ENCODE data around the gene C1orf198.

DNA sequence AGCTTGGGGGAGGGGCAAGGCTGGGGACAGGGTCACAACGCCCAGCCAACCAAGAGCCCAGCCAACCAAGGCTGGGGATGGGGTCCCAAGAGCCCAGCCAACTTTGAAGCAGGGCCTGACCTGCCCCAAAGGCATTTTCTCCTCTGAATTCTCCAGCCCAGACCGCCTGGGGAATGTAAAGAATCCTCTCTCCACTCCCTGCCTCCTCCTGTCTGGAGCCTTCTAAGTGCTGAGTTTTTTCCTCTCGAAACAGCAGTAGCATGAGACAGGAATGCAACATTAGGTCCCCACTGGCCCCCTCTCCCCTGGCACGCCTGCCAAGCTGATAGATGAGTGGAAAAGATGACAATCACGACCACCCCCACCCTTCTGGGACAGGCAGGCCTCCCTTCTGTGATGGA lies 17.0 kb downstream of the C1orf198 start:
- TF ChIP-seq POLR2AphosphoS5 (IDR thresholded peaks at IDR 0.05; ENCODE audit: low read depth) (no peak), GABPA (IDR thresholded peaks at IDR 0.05; ENCODE audit: low read depth) (no peak), SPI1 (IDR thresholded peaks at IDR 0.05; ENCODE audit: borderline replicate concordance, low read depth) (no peak)
- TF ChIP-seq, protein P1, sequence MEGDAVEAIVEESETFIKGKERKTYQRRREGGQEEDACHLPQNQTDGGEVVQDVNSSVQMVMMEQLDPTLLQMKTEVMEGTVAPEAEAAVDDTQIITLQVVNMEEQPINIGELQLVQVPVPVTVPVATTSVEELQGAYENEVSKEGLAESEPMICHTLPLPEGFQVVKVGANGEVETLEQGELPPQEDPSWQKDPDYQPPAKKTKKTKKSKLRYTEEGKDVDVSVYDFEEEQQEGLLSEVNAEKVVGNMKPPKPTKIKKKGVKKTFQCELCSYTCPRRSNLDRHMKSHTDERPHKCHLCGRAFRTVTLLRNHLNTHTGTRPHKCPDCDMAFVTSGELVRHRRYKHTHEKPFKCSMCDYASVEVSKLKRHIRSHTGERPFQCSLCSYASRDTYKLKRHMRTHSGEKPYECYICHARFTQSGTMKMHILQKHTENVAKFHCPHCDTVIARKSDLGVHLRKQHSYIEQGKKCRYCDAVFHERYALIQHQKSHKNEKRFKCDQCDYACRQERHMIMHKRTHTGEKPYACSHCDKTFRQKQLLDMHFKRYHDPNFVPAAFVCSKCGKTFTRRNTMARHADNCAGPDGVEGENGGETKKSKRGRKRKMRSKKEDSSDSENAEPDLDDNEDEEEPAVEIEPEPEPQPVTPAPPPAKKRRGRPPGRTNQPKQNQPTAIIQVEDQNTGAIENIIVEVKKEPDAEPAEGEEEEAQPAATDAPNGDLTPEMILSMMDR (IDR thresholded peaks at IDR 0.05; ENCODE audit: insufficient read depth, low read length): no peak
- TF ChIP-seq, protein P2, sequence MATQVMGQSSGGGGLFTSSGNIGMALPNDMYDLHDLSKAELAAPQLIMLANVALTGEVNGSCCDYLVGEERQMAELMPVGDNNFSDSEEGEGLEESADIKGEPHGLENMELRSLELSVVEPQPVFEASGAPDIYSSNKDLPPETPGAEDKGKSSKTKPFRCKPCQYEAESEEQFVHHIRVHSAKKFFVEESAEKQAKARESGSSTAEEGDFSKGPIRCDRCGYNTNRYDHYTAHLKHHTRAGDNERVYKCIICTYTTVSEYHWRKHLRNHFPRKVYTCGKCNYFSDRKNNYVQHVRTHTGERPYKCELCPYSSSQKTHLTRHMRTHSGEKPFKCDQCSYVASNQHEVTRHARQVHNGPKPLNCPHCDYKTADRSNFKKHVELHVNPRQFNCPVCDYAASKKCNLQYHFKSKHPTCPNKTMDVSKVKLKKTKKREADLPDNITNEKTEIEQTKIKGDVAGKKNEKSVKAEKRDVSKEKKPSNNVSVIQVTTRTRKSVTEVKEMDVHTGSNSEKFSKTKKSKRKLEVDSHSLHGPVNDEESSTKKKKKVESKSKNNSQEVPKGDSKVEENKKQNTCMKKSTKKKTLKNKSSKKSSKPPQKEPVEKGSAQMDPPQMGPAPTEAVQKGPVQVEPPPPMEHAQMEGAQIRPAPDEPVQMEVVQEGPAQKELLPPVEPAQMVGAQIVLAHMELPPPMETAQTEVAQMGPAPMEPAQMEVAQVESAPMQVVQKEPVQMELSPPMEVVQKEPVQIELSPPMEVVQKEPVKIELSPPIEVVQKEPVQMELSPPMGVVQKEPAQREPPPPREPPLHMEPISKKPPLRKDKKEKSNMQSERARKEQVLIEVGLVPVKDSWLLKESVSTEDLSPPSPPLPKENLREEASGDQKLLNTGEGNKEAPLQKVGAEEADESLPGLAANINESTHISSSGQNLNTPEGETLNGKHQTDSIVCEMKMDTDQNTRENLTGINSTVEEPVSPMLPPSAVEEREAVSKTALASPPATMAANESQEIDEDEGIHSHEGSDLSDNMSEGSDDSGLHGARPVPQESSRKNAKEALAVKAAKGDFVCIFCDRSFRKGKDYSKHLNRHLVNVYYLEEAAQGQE (IDR thresholded peaks at IDR 0.05; ENCODE audit: insufficient replicate concordance, low read depth): no peak

Data from HL-60 (cell line).